ENCODE data around the gene LRRC23. TPM values are rescaled to one million over a fixed set of nuclear protein-coding genes. Genes with fewer than 3 reads are reported as not detected.

The LRRC23 gene
- total RNA-seq, 1 donor, result 16.2 TPM

- no peak for DNase-seq (ENCODE audit: low read depth in 2 of 3, low spot score in 2 of 3)
These were observed 19.2 kb downstream of the LRRC23 start for GRCh38 chr12:6923851-6924250.

GRCh38 chr12:6925239-6925539 lies 20.6 kb downstream of the LRRC23 start:
- no peak for DNase-seq (ENCODE audit: low read depth in 2 of 3, low spot score in 2 of 3)

GRCh38 chr12:6925540-6926279 lies 21.1 kb downstream of the LRRC23 start:
- no peak for DNase-seq (ENCODE audit: low read depth in 2 of 3, low spot score in 2 of 3)

GRCh38 chr12:6927379-6928021 lies 22.9 kb downstream of the LRRC23 start, which contains the start of gene ATN1:
Gene ATN1 (plus strand): TSS chr12:6927959. CDS start chr12:6934002, 6,043 bp downstream.
- DNase-seq (ENCODE audit: low read depth in 2 of 3, low spot score in 2 of 3), result peak in 1 of 3 donors; percentile 58

GRCh38 chr12:6928022-6928702 lies 23.5 kb downstream of the LRRC23 start:
- DNase-seq (ENCODE audit: low read depth in 2 of 3, low spot score in 2 of 3), result no peak

- no peak for DNase-seq (ENCODE audit: low read depth in 2 of 3, low spot score in 2 of 3)
These were observed 24.2 kb downstream of the LRRC23 start for GRCh38 chr12:6928703-6929407.

DNA sequence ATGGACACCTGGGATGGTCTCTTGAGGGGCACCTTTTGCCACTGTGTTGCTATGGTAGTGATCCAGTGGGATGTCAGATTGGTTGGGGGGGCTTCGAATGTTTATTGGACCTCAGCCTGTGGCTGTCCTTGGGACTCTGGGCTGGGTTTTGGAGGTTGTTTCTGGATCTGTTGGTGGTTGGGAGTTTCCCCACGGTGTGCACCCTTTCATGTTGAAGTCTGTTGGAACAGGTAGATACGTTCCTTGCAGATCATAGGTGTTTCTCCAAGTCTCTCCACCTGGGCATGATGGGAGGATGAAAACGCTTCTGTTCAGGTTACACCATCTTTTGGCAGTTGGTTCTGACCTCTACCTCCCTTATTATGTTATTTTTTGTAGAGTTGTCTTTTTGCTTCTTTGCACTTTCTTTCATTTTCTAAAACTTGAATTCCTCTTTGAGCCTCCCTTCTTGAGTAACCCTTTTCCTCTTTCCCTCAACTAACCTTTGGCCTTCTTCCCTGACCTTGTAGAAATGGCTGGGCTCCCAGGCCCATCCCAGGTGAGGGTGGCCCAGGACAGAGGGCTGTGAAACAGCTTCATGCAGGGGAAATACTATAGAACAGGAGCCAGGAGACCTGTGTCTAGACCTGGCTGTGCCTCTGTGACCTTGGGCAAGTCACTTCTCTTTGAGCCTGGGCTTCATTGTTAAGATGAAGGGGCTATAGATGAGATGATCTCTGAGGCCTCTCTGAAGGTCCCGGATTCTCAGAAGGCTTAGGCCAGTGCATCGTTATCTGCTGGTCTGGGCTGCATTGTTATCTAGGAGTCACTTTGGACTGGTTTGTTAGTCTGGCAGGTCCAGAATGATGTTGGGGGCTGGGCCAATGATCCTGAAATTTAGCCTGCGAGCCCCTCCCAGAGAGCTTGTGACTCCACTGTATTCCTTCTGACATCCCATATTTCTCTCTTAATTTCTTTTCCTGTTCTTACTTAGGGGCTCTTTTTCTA lies 25.1 kb downstream of the LRRC23 start:
- no peak for DNase-seq (ENCODE audit: low read depth in 2 of 3, low spot score in 2 of 3)

DNA sequence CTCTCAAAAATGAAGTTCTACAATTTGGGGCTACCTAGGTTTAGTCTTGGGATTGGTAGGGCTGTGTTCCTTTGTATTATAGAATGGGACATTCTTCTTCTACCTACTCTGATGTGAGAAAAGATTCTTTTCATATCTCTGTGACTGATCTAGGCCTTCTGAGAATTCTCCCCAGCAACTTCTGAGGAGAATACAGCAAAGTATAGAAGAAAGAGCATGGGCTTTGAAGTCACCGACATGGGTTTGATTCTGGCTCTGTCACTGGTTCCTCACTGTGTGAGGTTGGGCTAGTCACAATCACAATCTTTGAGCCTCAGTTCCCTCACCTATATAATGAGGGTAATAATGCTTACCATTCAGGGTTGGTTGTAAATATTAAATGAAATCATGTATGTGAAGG lies 28.1 kb downstream of the LRRC23 start:
- no peak for DNase-seq (ENCODE audit: low read depth in 2 of 3, low spot score in 2 of 3)

DNA sequence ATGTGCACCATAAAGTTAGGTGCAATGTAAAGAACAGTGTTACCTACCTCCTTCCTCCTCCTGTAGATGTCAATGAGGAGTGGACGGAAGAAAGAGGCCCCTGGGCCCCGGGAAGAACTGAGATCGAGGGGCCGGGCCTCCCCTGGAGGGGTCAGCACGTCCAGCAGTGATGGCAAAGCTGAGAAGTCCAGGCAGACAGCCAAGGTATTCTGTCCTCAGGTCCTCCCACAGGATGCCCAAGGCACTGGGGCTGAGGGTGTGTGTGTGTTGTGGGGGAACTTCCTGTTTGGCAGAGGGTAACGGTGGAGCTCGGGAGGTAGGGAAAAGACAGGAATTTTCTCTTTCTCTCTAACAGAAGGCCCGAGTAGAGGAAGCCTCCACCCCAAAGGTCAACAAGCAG lies 29.5 kb downstream of the LRRC23 start:
- no peak for DNase-seq (ENCODE audit: low read depth in 2 of 3, low spot score in 2 of 3)

DNA sequence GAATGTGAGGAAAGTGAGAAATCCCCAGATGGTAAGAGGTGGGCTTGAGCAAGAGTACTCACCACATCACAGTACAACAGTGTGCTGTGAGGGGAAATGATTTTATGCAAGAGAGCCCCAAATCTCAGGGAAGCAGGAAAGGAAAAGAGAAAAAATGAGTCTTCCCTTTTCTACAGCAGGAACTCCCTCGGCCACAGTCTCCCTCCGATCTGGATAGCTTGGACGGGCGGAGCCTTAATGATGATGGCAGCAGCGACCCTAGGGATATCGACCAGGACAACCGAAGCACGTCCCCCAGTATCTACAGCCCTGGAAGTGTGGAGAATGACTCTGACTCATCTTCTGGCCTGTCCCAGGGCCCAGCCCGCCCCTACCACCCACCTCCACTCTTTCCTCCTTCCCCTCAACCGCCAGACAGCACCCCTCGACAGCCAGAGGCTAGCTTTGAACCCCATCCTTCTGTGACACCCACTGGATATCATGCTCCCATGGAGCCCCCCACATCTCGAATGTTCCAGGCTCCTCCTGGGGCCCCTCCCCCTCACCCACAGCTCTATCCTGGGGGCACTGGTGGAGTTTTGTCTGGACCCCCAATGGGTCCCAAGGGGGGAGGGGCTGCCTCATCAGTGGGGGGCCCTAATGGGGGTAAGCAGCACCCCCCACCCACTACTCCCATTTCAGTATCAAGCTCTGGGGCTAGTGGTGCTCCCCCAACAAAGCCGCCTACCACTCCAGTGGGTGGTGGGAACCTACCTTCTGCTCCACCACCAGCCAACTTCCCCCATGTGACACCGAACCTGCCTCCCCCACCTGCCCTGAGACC lies 31.0 kb downstream of the LRRC23 start:
- DNase-seq (ENCODE audit: low read depth in 2 of 3, low spot score in 2 of 3), result no peak

- no peak for DNase-seq (ENCODE audit: low read depth in 2 of 3, low spot score in 2 of 3)
These were observed 31.6 kb downstream of the LRRC23 start for GRCh38 chr12:6936194-6936635.

DNA sequence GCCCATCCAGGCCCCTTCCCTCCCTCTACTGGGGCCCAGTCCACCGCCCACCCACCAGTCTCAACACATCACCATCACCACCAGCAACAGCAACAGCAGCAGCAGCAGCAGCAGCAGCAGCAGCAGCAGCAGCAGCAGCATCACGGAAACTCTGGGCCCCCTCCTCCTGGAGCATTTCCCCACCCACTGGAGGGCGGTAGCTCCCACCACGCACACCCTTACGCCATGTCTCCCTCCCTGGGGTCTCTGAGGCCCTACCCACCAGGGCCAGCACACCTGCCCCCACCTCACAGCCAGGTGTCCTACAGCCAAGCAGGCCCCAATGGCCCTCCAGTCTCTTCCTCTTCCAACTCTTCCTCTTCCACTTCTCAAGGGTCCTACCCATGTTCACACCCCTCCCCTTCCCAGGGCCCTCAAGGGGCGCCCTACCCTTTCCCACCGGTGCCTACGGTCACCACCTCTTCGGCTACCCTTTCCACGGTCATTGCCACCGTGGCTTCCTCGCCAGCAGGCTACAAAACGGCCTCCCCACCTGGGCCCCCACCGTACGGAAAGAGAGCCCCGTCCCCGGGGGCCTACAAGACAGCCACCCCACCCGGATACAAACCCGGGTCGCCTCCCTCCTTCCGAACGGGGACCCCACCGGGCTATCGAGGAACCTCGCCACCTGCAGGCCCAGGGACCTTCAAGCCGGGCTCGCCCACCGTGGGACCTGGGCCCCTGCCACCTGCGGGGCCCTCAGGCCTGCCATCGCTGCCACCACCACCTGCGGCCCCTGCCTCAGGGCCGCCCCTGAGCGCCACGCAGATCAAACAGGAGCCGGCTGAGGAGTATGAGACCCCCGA lies 32.2 kb downstream of the LRRC23 start:
- peak in 1 of 3 donors; percentile 67 for DNase-seq (ENCODE audit: low read depth in 2 of 3, low spot score in 2 of 3)

- DNase-seq (ENCODE audit: low read depth in 2 of 3, low spot score in 2 of 3), result peak; percentile 93 to 97 (median 96)
These were observed 33.1 kb downstream of the LRRC23 start for GRCh38 chr12:6937481-6938352.

GRCh38 chr12:6938353-6939190 lies 34.0 kb downstream of the LRRC23 start:
- no peak for DNase-seq (ENCODE audit: low read depth in 2 of 3, low spot score in 2 of 3)

DNA sequence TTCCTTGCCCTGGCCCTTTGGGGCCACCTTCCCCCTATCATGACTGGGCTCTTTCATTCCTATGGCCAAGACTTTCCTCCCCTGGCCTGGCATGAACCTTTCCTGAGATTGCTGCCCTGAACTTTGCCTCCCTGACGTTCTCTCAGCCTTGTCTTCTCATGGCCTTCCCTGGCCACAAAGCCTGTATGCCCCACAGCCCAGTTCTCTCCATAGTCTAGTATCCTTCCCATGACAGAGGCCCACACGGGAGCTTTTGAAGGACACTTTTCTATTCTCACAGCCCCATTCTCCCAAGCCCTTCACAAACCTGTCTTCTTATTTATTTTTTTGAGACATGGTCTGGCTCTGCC lies 34.5 kb downstream of the LRRC23 start:
- DNase-seq (ENCODE audit: low read depth in 2 of 3, low spot score in 2 of 3), result no peak

GRCh38 chr12:6941267-6941666 lies 36.6 kb downstream of the LRRC23 start:
- DNase-seq (ENCODE audit: low read depth in 2 of 3, low spot score in 2 of 3), result no peak

All from hematopoietic multipotent progenitor cell (in vitro differentiated cells).